Activated T-cell treated with anti-CD3 and anti-CD28 coated beads for 24 hours (primary cell): ENCODE data around the gene ZFYVE21.

Experiments
- DNase-seq: peaks from one replicate; pipeline ENCODE4 v3.0.0-alpha.2; 2020; ENCODE audit warnings: low read depth

Gene ZFYVE21

GRCh38 chr14:103725001-103725682, 9.5 kb downstream of the ZFYVE21 start:
- DNase-seq = no peak

GRCh38 chr14:103725739-103726395, 10.3 kb downstream of the ZFYVE21 start:
- DNase-seq = no peak

GRCh38 chr14:103726474-103726873, 10.9 kb downstream of the ZFYVE21 start:
- no peak for DNase-seq

GRCh38 chr14:103727313-103727980, 11.8 kb downstream of the ZFYVE21 start:
- no peak for DNase-seq

GRCh38 chr14:103728141-103728540, 12.5 kb downstream of the ZFYVE21 start:
- no peak for DNase-seq

- DNase-seq = no peak
Measured at GRCh38 chr14:103728721-103729120, 13.1 kb downstream of the ZFYVE21 start.

GRCh38 chr14:103729496-103730448, 14.2 kb downstream of the ZFYVE21 start:
- DNase-seq = no peak

- no peak for DNase-seq
Measured at GRCh38 chr14:103730490-103731035, 15.0 kb downstream of the ZFYVE21 start.

GRCh38 chr14:103731481-103731880, 15.9 kb downstream of the ZFYVE21 start:
- no peak for DNase-seq

- DNase-seq = no peak
Measured at GRCh38 chr14:103731916-103732867, 16.6 kb downstream of the ZFYVE21 start.

- DNase-seq = no peak
Measured at GRCh38 chr14:103732868-103733620, 17.4 kb downstream of the ZFYVE21 start.

GRCh38 chr14:103733651-103734050, 18.0 kb downstream of the ZFYVE21 start:
- DNase-seq = no peak

GRCh38 chr14:103734081-103734888, 18.7 kb downstream of the ZFYVE21 start:
- no peak for DNase-seq

- DNase-seq = no peak
Measured at GRCh38 chr14:103735022-103735421, 19.4 kb downstream of the ZFYVE21 start.

- no peak for DNase-seq
Measured at GRCh38 chr14:103735439-103735814, 19.8 kb downstream of the ZFYVE21 start.

- no peak for DNase-seq
Measured at GRCh38 chr14:103735815-103736545, 20.4 kb downstream of the ZFYVE21 start.

GRCh38 chr14:103736546-103737431, 21.2 kb downstream of the ZFYVE21 start:
- DNase-seq = no peak
